ENCODE data around the gene TMEM94.
"Not testable (repeated sequence)": the region's sequence is repeated elsewhere in the genome, so short reads cannot be mapped to it uniquely, and the experiment has no call there.

Gene TMEM94

GRCh38 chr17:75476271-75476671, 19.8 kb downstream of the TMEM94 start:
- Histone ChIP-seq H3K4me3 (ENCODE audit: low read depth, low read length, poor library complexity, severe bottlenecking) (no peak overlapping the region), H3K27me3 (ENCODE audit: insufficient read depth, low read length) (no peaks in the 10 kb centered on the region), H3K9me2 (ENCODE audit: low read depth, low read length) (no peaks in the 10 kb centered on the region), H3K4me1 (ENCODE audit: insufficient read depth, low read length, severe bottlenecking) (peaks cover 9% of the 10 kb centered on the region), H3K36me3 (ENCODE audit: insufficient read depth, low read length) (peaks cover 10% of the 10 kb centered on the region), H3K4me2 (ENCODE audit: low read length) (no peak overlapping the region), H2AFZ (ENCODE audit: low read length) (no peak overlapping the region), H3K27ac (ENCODE audit: low read depth, low read length, poor library complexity, severe bottlenecking) (no peak overlapping the region), H3K79me2 (ENCODE audit: insufficient read depth, low read length) (no peaks in the 10 kb centered on the region), H3K9me3 (ENCODE audit: low read length) (no peaks in the 10 kb centered on the region), H4K20me1 (ENCODE audit: insufficient read depth, low read length) (no peaks in the 10 kb centered on the region), H3K9ac (ENCODE audit: low read length) (no peak overlapping the region), H3F3A (ENCODE audit: insufficient read depth, low read length) (no peaks in the 10 kb centered on the region)
- no peak for TF ChIP-seq CTCF (IDR thresholded peaks at IDR 0.05; ENCODE audit: low read length)
- no peak for TF ChIP-seq EZH2 (IDR thresholded peaks at IDR 0.05; ENCODE audit: borderline replicate concordance, low read length)

- H3K9me2 ChIP-seq (ENCODE audit: low read depth, low read length): no peaks in the 10 kb centered on the region
- H3K27me3 ChIP-seq (ENCODE audit: insufficient read depth, low read length): no peaks in the 10 kb centered on the region
- peaks cover 10% of the 10 kb centered on the region for H3K36me3 ChIP-seq (ENCODE audit: insufficient read depth, low read length)
- no peaks in the 10 kb centered on the region for H4K20me1 ChIP-seq (ENCODE audit: insufficient read depth, low read length)
- H3K4me3 ChIP-seq (ENCODE audit: low read depth, low read length, poor library complexity, severe bottlenecking): no peak overlapping the region
- no peak overlapping the region for H2AFZ ChIP-seq (ENCODE audit: low read length)
- H3K9me3 ChIP-seq (ENCODE audit: low read length): no peaks in the 10 kb centered on the region
- H3K27ac ChIP-seq (ENCODE audit: low read depth, low read length, poor library complexity, severe bottlenecking): no peak overlapping the region
- TF ChIP-seq EZH2 (IDR thresholded peaks at IDR 0.05; ENCODE audit: borderline replicate concordance, low read length): no peak
- TF ChIP-seq CTCF (IDR thresholded peaks at IDR 0.05; ENCODE audit: low read length): no peak
- no peak overlapping the region for H3K4me2 ChIP-seq (ENCODE audit: low read length)
- H3F3A ChIP-seq (ENCODE audit: insufficient read depth, low read length): no peaks in the 10 kb centered on the region
- H3K4me1 ChIP-seq (ENCODE audit: insufficient read depth, low read length, severe bottlenecking): peaks cover 3% of the 10 kb centered on the region
- no peak overlapping the region for H3K9ac ChIP-seq (ENCODE audit: low read length)
- H3K79me2 ChIP-seq (ENCODE audit: insufficient read depth, low read length): no peaks in the 10 kb centered on the region
These were observed 20.5 kb downstream of the TMEM94 start for GRCh38 chr17:75476752-75477489.

- H3K79me2 ChIP-seq (ENCODE audit: insufficient read depth, low read length); H3K4me2 ChIP-seq (ENCODE audit: low read length); H3F3A ChIP-seq (ENCODE audit: insufficient read depth, low read length); H3K9ac ChIP-seq (ENCODE audit: low read length); H3K27ac ChIP-seq (ENCODE audit: low read depth, low read length, poor library complexity, severe bottlenecking); H2AFZ ChIP-seq (ENCODE audit: low read length); H3K27me3 ChIP-seq (ENCODE audit: insufficient read depth, low read length); H3K9me2 ChIP-seq (ENCODE audit: low read depth, low read length); H3K4me3 ChIP-seq (ENCODE audit: low read depth, low read length, poor library complexity, severe bottlenecking); H3K4me1 ChIP-seq (ENCODE audit: insufficient read depth, low read length, severe bottlenecking); H4K20me1 ChIP-seq (ENCODE audit: insufficient read depth, low read length); H3K9me3 ChIP-seq (ENCODE audit: low read length): not testable (repeated sequence)
- peaks cover 10% of the 10 kb centered on the region for H3K36me3 ChIP-seq (ENCODE audit: insufficient read depth, low read length)
These were observed 21.0 kb downstream of the TMEM94 start for GRCh38 chr17:75477490-75477862.

GRCh38 chr17:75478508-75478907, 22.1 kb downstream of the TMEM94 start:
- H3K4me3 ChIP-seq (ENCODE audit: low read depth, low read length, poor library complexity, severe bottlenecking): no peak overlapping the region

More at GRCh38 chr17:75478508-75478907, 22.1 kb downstream of the TMEM94 start:
- Histone ChIP-seq H3K4me2 (ENCODE audit: low read length) (no peak overlapping the region), H3K27me3 (ENCODE audit: insufficient read depth, low read length) (no peaks in the 10 kb centered on the region), H3K36me3 (ENCODE audit: insufficient read depth, low read length) (peaks cover 1% of the 10 kb centered on the region), H3K27ac (ENCODE audit: low read depth, low read length, poor library complexity, severe bottlenecking) (no peak overlapping the region), H3K9me2 (ENCODE audit: low read depth, low read length) (no peaks in the 10 kb centered on the region), H3F3A (ENCODE audit: insufficient read depth, low read length) (no peaks in the 10 kb centered on the region), H3K9me3 (ENCODE audit: low read length) (no peaks in the 10 kb centered on the region), H3K9ac (ENCODE audit: low read length) (no peak overlapping the region), H3K79me2 (ENCODE audit: insufficient read depth, low read length) (no peaks in the 10 kb centered on the region), H2AFZ (ENCODE audit: low read length) (no peak overlapping the region), H4K20me1 (ENCODE audit: insufficient read depth, low read length) (no peaks in the 10 kb centered on the region), H3K4me1 (ENCODE audit: insufficient read depth, low read length, severe bottlenecking) (no peaks in the 10 kb centered on the region)
- TF ChIP-seq CTCF (IDR thresholded peaks at IDR 0.05; ENCODE audit: low read length) (no peak), EZH2 (IDR thresholded peaks at IDR 0.05; ENCODE audit: borderline replicate concordance, low read length) (no peak)

Measured in OCI-LY1 (cell line).